IPS-15b (cell line): Measurements from ENCODE around the gene SLC27A4.

ENCODE experiments used
- H3K27me3 ChIP-seq: one replicate; pipeline ENCODE4 v1.6.1; 2013; ENCODE audit warnings: low read length; ENCODE audit not compliant: control insufficient read depth, insufficient read depth
- H3K36me3 ChIP-seq: one replicate; pipeline ENCODE4 v1.6.1; 2013; ENCODE audit warnings: low read length; ENCODE audit not compliant: control insufficient read depth, insufficient read depth
- H3K4me1 ChIP-seq: one replicate; pipeline ENCODE4 v1.6.1; 2013; ENCODE audit warnings: mild to moderate bottlenecking, low read length; ENCODE audit not compliant: control insufficient read depth, insufficient read depth
- H3K4me3 ChIP-seq: one replicate; pipeline ENCODE4 v1.5.1; 2013; ENCODE audit warnings: low read depth, low read length
- H3K9ac ChIP-seq: one replicate; pipeline ENCODE4 v1.6.1; 2013; ENCODE audit warnings: low read depth, mild to moderate bottlenecking, low read length
- H3K9me3 ChIP-seq: one replicate; pipeline ENCODE4 v1.6.1; 2013; ENCODE audit warnings: mild to moderate bottlenecking, low read length; ENCODE audit not compliant: control insufficient read depth, insufficient read depth

The SLC27A4 gene

GRCh38 chr9:128371630-128372117 is 31.3 kb downstream of the SLC27A4 start:
- Histone ChIP-seq H3K27me3 (peaks cover 29% of the 10 kb centered on the region), H3K9me3 (no peaks in the 10 kb centered on the region), H3K36me3 (no peaks in the 10 kb centered on the region), H3K4me3 (peak overlapping the region; percentile 99), H3K4me1 (peaks cover 3% of the 10 kb centered on the region), H3K9ac (peak overlapping the region; percentile 70)

GRCh38 chr9:128372188-128372641 is 31.9 kb downstream of the SLC27A4 start:
- H3K9ac ChIP-seq = no peak overlapping the region
- peaks cover 3% of the 10 kb centered on the region for H3K4me1 ChIP-seq
- H3K4me3 ChIP-seq = peak overlapping the region; percentile 99
- no peaks in the 10 kb centered on the region for H3K9me3 ChIP-seq
- H3K27me3 ChIP-seq = peaks cover 23% of the 10 kb centered on the region
- H3K36me3 ChIP-seq = no peaks in the 10 kb centered on the region

- H3K27me3 ChIP-seq = peaks cover 18% of the 10 kb centered on the region
- H3K4me1 ChIP-seq = peaks cover 3% of the 10 kb centered on the region
- H3K9ac ChIP-seq = no peak overlapping the region
- no peak overlapping the region for H3K4me3 ChIP-seq
- no peaks in the 10 kb centered on the region for H3K9me3 ChIP-seq
- no peaks in the 10 kb centered on the region for H3K36me3 ChIP-seq
These were observed 32.5 kb downstream of the SLC27A4 start for GRCh38 chr9:128372784-128373183.

- Histone ChIP-seq H3K4me3 (no peak overlapping the region), H3K9ac (no peak overlapping the region), H3K9me3 (no peaks in the 10 kb centered on the region), H3K36me3 (peaks cover 3% of the 10 kb centered on the region), H3K27me3 (peaks cover 6% of the 10 kb centered on the region), H3K4me1 (peaks cover 3% of the 10 kb centered on the region)
These were observed 33.9 kb downstream of the SLC27A4 start for GRCh38 chr9:128374221-128374675.

GRCh38 chr9:128375865-128376264 is 35.5 kb downstream of the SLC27A4 start:
- H3K9ac ChIP-seq = no peak overlapping the region
- no peaks in the 10 kb centered on the region for H3K27me3 ChIP-seq
- H3K9me3 ChIP-seq = no peaks in the 10 kb centered on the region
- peaks cover 3% of the 10 kb centered on the region for H3K36me3 ChIP-seq
- peaks cover 3% of the 10 kb centered on the region for H3K4me1 ChIP-seq
- no peak overlapping the region for H3K4me3 ChIP-seq

GRCh38 chr9:128382261-128382660 is 41.9 kb downstream of the SLC27A4 start:
- Histone ChIP-seq H3K4me3 (no peak overlapping the region), H3K9ac (no peak overlapping the region), H3K36me3 (peaks cover 9% of the 10 kb centered on the region), H3K4me1 (peaks cover 39% of the 10 kb centered on the region), H3K27me3 (peaks cover 51% of the 10 kb centered on the region), H3K9me3 (no peaks in the 10 kb centered on the region)

GRCh38 chr9:128383007-128383753 is 42.9 kb downstream of the SLC27A4 start:
- Histone ChIP-seq H3K36me3 (peaks cover 14% of the 10 kb centered on the region), H3K4me1 (peaks cover 39% of the 10 kb centered on the region), H3K4me3 (peak overlapping the region; percentile 39), H3K27me3 (peaks cover 60% of the 10 kb centered on the region), H3K9me3 (no peaks in the 10 kb centered on the region), H3K9ac (no peak overlapping the region)

- Histone ChIP-seq H3K4me1 (peaks cover 39% of the 10 kb centered on the region), H3K36me3 (peaks cover 19% of the 10 kb centered on the region), H3K9ac (no peak overlapping the region), H3K9me3 (no peaks in the 10 kb centered on the region), H3K27me3 (peaks cover 66% of the 10 kb centered on the region), H3K4me3 (peak overlapping the region; percentile 14)
These were observed 43.5 kb downstream of the SLC27A4 start for GRCh38 chr9:128383791-128384190.

GRCh38 chr9:128384801-128385495 is 44.6 kb downstream of the SLC27A4 start:
- Histone ChIP-seq H3K9ac (no peak overlapping the region), H3K4me1 (peaks cover 39% of the 10 kb centered on the region), H3K9me3 (no peaks in the 10 kb centered on the region), H3K36me3 (peaks cover 22% of the 10 kb centered on the region), H3K4me3 (peak overlapping the region; percentile 26), H3K27me3 (peaks cover 78% of the 10 kb centered on the region)

- Histone ChIP-seq H3K9ac (no peak overlapping the region), H3K9me3 (no peaks in the 10 kb centered on the region), H3K4me3 (peak overlapping the region; percentile 26), H3K27me3 (peaks cover 86% of the 10 kb centered on the region), H3K36me3 (peaks cover 22% of the 10 kb centered on the region), H3K4me1 (peaks cover 45% of the 10 kb centered on the region)
These were observed 45.5 kb downstream of the SLC27A4 start for GRCh38 chr9:128385496-128386460.

- H3K36me3 ChIP-seq = peaks cover 22% of the 10 kb centered on the region
- no peak overlapping the region for H3K9ac ChIP-seq
- no peaks in the 10 kb centered on the region for H3K9me3 ChIP-seq
- no peak overlapping the region for H3K4me3 ChIP-seq
- H3K27me3 ChIP-seq = peaks cover 97% of the 10 kb centered on the region
- H3K4me1 ChIP-seq = peaks cover 39% of the 10 kb centered on the region
These were observed 47.8 kb downstream of the SLC27A4 start for GRCh38 chr9:128388150-128388549.
